Activated CD4-positive, alpha-beta memory T cell treated with anti-CD3 and anti-CD28 coated beads for 36 hours (primary cell): ENCODE data around the gene KLHL26. TPM values are rescaled to one million over a fixed set of nuclear protein-coding genes. Genes with fewer than 3 reads are reported as not detected.
A peak's percentile ranks its signal among the peaks of the same experiment; 100 is the strongest.
"Not testable (repeated sequence)": the region's sequence is repeated elsewhere in the genome, so short reads cannot be mapped to it uniquely, and the experiment has no call there.

Source experiments
- CTCF ChIA-PET: fragments of 350-600 bp; sonication (Branson Sonifier 250); formaldehyde crosslinking; loops from one replicate; lab custom pipeline; 2021; ENCODE audit warnings: antibody characterized with exemption, inconsistent platforms; lab: Charles Lee
- POLR2A ChIA-PET: fragments of 350-600 bp; sonication (Branson Sonifier 250); formaldehyde crosslinking; loops from one replicate; lab custom pipeline; 2021; ENCODE audit warnings: antibody characterized with exemption; lab: Charles Lee
- DNase-seq: peaks from one replicate; pipeline ENCODE4 v3.0.0-alpha.2; 2020
- H3K27ac Mint-ChIP-seq: one replicate; pipeline ENCODE4 v1.8.0; 2021; ENCODE audit warnings: mixed read lengths
- H3K27me3 Mint-ChIP-seq: one replicate; pipeline ENCODE4 v1.8.0; 2021; ENCODE audit warnings: mixed read lengths
- H3K36me3 Mint-ChIP-seq: one replicate; pipeline ENCODE4 v1.8.0; 2021; ENCODE audit warnings: mixed read lengths
- H3K4me1 Mint-ChIP-seq: one replicate; pipeline ENCODE4 v1.8.0; 2021; ENCODE audit warnings: low read depth, mixed read lengths
- H3K4me3 Mint-ChIP-seq: one replicate; pipeline ENCODE4 v1.8.0; 2021; ENCODE audit warnings: mild to moderate bottlenecking, mixed read lengths
- H3K9me3 Mint-ChIP-seq: one replicate; pipeline ENCODE4 v1.8.0; 2021; ENCODE audit warnings: mixed read lengths
- intact Hi-C: fragments of 100-400 bp; cut with micrococcal nuclease; formaldehyde crosslinking; loops from one replicate; pipeline ENCODE4 v1.15.1; 2023
- total RNA-seq, 2 experiments: library from RNA; stranded (reverse); gene quantifications; one replicate each; pipeline ENCODE4 v1.2.3, GENCODE V29; 2021

KLHL26 gene
- total RNA-seq, 2 experiments from 2014 or later: 10.7 to 11.0 TPM

- ChIA-PET CTCF (interaction anchor here (0.5 to 3.3 kb wide), 32 partner anchors 8 to 393 kb away, joined by 3 to 19 read pairs (median 4); partner anchors contain the start of genes COPE, CRTC1, TMEM59L and UBA52), POLR2A (no interaction called here)
- Mint-ChIP-seq H3K27ac (no peak overlapping the region), H3K9me3 (no peaks in the 10 kb centered on the region), H3K27me3 (no peaks in the 10 kb centered on the region), H3K4me3 (peak overlapping the region; percentile 48), H3K36me3 (peaks cover 5% of the 10 kb centered on the region), H3K4me1 (peaks cover 22% of the 10 kb centered on the region)
- intact Hi-C loops: loop anchor here (5.0 kb wide), 3 partner anchors 44 to 324 kb away; partner anchors contain the start of genes COPE, DDX49 and KLHL26
- DNase-seq: no peak
Measured at GRCh38 chr19:18593367-18594095, 43.3 kb upstream of the KLHL26 start.

DNA sequence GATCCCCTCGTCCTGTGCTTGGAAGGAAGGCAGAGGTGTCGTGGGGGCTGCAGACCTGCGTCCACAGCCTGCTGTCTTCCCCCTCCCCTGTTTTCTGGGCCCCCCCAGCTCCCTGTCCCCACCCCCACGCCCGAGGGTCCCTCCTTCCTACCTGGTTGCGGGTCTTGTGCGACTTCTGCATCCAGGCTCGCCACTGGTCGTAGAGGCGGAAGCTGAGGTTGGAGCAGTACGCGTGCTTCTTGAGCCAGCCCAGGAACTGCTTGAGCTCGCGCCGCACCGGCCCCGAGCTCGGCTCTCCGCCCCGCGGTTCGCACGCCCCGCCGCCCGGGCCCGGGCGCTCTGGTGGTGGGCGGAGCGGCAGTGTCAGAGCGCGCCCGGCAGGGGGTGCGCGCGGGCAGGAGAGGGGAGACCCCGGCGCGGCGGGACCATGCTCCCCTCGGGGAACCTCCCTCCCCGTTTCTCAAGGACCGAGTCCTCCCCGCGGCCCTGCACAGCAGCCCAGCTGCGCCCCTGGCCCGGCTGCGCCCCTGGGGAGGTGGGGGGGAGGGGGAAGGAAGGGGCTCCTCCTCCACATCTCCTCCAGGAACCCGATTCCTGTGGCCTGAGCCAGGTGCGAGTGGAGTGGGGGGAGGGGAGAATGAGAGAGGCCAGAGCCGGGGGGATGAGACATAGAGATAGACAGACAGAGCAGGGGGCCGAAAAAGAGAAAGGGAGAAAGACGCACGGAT is 42.6 kb upstream of the KLHL26 start:
- Mint-ChIP-seq H3K27me3 (no peaks in the 10 kb centered on the region), H3K27ac (no peak overlapping the region)
- CTCF ChIA-PET: interaction anchor here (0.5 to 3.3 kb wide), 32 partner anchors 8 to 393 kb away, joined by 3 to 19 read pairs (median 4); partner anchors contain the start of genes COPE, CRTC1, TMEM59L and UBA52

GRCh38 chr19:18594824-18595373 is 41.9 kb upstream of the KLHL26 start:
- DNase-seq: no peak
- ChIA-PET CTCF (interaction anchor here (1.0 to 3.3 kb wide), 13 partner anchors 13 to 392 kb away, joined by 3 to 19 read pairs (median 6); partner anchors contain the start of gene TMEM59L), POLR2A (no interaction called here)
- Mint-ChIP-seq H3K27ac (no peak overlapping the region), H3K4me3 (peak overlapping the region; percentile 59), H3K9me3 (no peaks in the 10 kb centered on the region), H3K36me3 (peaks cover 5% of the 10 kb centered on the region), H3K27me3 (peaks cover 3% of the 10 kb centered on the region), H3K4me1 (peaks cover 18% of the 10 kb centered on the region)
- intact Hi-C loops: loop anchor here (5.0 kb wide), 3 partner anchors 42 to 322 kb away; partner anchors contain the start of genes COPE, DDX49 and KLHL26

More for the DNA sequence above, 42.6 kb upstream of the KLHL26 start:
- DNase-seq: peak; percentile 82
- POLR2A ChIA-PET: no interaction called here
- Mint-ChIP-seq H3K4me1 (peaks cover 22% of the 10 kb centered on the region), H3K4me3 (peak overlapping the region; percentile 59), H3K9me3 (no peaks in the 10 kb centered on the region), H3K36me3 (peaks cover 5% of the 10 kb centered on the region)
- intact Hi-C loops: loop anchor here (5.0 kb wide), 3 partner anchors 43 to 323 kb away; partner anchors contain the start of genes COPE, DDX49 and KLHL26

DNA sequence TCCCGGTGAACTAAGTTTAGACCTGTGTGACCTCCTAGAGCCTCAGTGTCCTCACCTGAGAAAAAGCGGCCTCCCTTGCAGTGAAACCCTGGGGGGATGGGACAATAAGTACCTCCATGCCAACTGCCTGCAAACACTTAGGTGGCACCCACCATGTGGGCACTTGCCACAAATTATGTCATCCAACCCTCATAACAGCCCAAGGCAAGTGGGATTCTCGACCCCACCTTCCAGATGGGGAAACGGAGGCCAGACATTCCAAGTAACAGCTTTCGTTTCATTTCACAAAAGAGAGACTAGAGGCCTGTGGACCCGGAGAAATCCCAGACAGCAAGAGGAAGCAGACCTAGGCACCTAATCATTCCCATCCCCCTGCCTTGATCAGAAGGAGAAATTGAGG is 41.4 kb upstream of the KLHL26 start:
- Mint-ChIP-seq H3K27ac (no peak overlapping the region), H3K9me3 (no peaks in the 10 kb centered on the region), H3K4me3 (no peak overlapping the region), H3K27me3 (peaks cover 3% of the 10 kb centered on the region), H3K36me3 (peaks cover 5% of the 10 kb centered on the region), H3K4me1 (peaks cover 14% of the 10 kb centered on the region)
- DNase-seq: no peak
- ChIA-PET POLR2A (no interaction called here), CTCF (interaction anchor here (1.0 to 2.1 kb wide), 4 partner anchors 76 to 251 kb away, joined by 3 to 7 read pairs (median 5); no protein-coding TSS in a partner anchor)
- intact Hi-C loops: no loop called here

GRCh38 chr19:18596752-18597157 is 40.1 kb upstream of the KLHL26 start:
- CTCF ChIA-PET: no interaction called here
- intact Hi-C loops: no loop called here
- POLR2A ChIA-PET: no interaction called here
- H3K36me3 Mint-ChIP-seq: no peaks in the 10 kb centered on the region
- no peak overlapping the region for H3K4me3 Mint-ChIP-seq
- H3K27me3 Mint-ChIP-seq: peaks cover 7% of the 10 kb centered on the region
- DNase-seq: peak; percentile 38
- no peaks in the 10 kb centered on the region for H3K9me3 Mint-ChIP-seq
- H3K27ac Mint-ChIP-seq: no peak overlapping the region
- H3K4me1 Mint-ChIP-seq: peaks cover 12% of the 10 kb centered on the region

GRCh38 chr19:18597809-18598660 is 38.8 kb upstream of the KLHL26 start:
- Mint-ChIP-seq H3K27ac (no peak overlapping the region), H3K9me3 (no peaks in the 10 kb centered on the region), H3K4me1 (peaks cover 13% of the 10 kb centered on the region), H3K4me3 (no peak overlapping the region), H3K36me3 (no peaks in the 10 kb centered on the region), H3K27me3 (peaks cover 16% of the 10 kb centered on the region)
- ChIA-PET POLR2A (no interaction called here), CTCF (no interaction called here)
- DNase-seq: no peak
- intact Hi-C loops: no loop called here

DNA sequence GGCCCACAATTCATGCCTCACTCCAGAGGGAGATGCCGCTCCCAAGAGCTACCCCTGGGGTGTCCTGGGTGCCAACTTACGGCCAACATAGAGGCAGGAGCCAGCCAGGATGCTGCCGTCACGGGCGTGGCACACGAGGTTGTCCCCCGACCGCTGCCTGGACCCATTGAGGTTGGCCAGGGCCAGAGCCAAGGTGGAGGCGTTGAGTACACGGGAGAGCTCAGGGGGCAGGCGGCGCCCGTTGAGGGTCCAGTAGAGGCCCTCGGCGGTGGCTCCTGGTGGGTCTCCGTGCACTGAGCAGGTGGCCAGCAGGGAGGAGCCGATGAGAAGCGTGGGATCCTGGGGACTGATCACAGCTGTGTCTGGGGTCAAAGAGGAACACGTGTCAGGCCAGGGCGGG is 37.3 kb upstream of the KLHL26 start:
- no peak for DNase-seq
- POLR2A ChIA-PET: no interaction called here

GRCh38 chr19:18600692-18601397 is 36.0 kb upstream of the KLHL26 start:
- H3K36me3 Mint-ChIP-seq, H3K9me3 Mint-ChIP-seq, H3K4me3 Mint-ChIP-seq, H3K4me1 Mint-ChIP-seq, intact Hi-C loops, H3K27ac Mint-ChIP-seq, POLR2A ChIA-PET, DNase-seq: not testable (repeated sequence)
- CTCF ChIA-PET: interaction anchor here (1.1 kb wide), 1 partner anchor 246 kb away, joined by 3 read pairs; no protein-coding TSS in a partner anchor
- H3K27me3 Mint-ChIP-seq: peaks cover 33% of the 10 kb centered on the region

More for the DNA sequence above, 37.3 kb upstream of the KLHL26 start:
- no peak overlapping the region for H3K4me3 Mint-ChIP-seq
- H3K27ac Mint-ChIP-seq: no peak overlapping the region
- intact Hi-C loops: no loop called here
- H3K27me3 Mint-ChIP-seq: peaks cover 22% of the 10 kb centered on the region
- CTCF ChIA-PET: no interaction called here
- H3K9me3 Mint-ChIP-seq: no peaks in the 10 kb centered on the region
- peaks cover 10% of the 10 kb centered on the region for H3K4me1 Mint-ChIP-seq
- no peaks in the 10 kb centered on the region for H3K36me3 Mint-ChIP-seq

DNA sequence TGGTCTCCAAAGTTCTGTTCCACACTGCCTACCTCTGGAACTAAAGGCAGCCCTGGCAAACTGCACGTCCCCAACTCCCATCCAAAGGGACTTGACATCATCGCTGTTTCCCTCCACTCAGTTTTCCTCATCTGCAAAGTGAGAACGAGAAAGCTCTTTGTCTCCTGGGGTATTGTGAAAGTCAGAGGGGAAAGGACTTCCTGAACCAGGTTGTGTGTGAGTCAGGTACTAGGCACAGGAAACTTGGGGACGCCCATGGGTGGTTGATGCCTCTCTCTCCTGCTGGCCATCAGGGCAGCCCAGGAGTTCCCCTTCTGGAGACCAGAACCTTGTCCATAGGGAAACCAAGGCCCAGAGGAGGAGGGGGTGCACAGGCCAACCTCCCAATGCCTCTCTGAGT is 35.0 kb upstream of the KLHL26 start:
- peaks cover 7% of the 10 kb centered on the region for H3K4me1 Mint-ChIP-seq
- intact Hi-C loops: no loop called here
- no peak overlapping the region for H3K4me3 Mint-ChIP-seq
- H3K27me3 Mint-ChIP-seq: peaks cover 33% of the 10 kb centered on the region
- DNase-seq: no peak
- ChIA-PET CTCF (interaction anchor here (1.1 kb wide), 1 partner anchor 245 kb away, joined by 3 read pairs; no protein-coding TSS in a partner anchor), POLR2A (no interaction called here)
- no peaks in the 10 kb centered on the region for H3K36me3 Mint-ChIP-seq
- H3K27ac Mint-ChIP-seq: no peak overlapping the region
- no peaks in the 10 kb centered on the region for H3K9me3 Mint-ChIP-seq

DNA sequence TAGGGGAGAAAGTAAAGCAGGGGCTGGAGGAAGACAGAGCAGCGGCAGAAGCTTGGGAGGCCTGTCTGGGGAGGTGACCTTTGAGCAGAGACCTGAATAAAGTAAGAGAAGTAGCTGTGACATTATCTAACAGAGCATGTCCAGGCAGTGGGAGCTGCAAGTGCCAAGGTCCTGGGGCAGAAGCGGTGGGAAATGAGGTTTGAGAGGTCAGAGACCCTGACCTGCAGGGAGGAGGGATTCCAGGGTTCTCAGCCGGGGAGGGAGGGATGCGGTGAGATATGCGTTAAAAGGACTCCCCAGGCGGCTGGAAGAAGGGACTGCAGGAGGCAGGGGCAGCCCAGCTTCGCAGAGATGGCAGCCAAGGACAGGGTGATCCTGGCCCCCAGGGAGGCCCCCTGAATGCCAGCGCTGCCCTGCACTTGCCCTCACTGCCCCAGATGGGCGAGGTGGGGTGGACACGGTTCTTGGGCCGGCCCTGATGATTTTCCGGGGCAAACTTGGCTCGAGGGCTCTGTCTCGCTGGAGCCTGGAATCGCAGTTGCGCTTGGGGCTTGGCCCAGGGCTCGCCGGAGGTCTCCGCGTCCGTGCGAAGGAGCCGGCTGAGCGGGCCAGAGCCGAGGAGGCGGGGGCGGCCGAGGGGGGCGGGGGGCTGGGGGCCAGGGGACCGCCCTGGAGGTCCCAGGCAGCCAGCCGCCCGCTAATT is 33.4 kb upstream of the KLHL26 start:
- Mint-ChIP-seq H3K4me3 (no peak overlapping the region), H3K4me1 (peaks cover 16% of the 10 kb centered on the region), H3K9me3 (no peaks in the 10 kb centered on the region), H3K27ac (no peak overlapping the region), H3K27me3 (peaks cover 43% of the 10 kb centered on the region), H3K36me3 (no peaks in the 10 kb centered on the region)
- intact Hi-C loops: no loop called here
- POLR2A ChIA-PET: no interaction called here
- CTCF ChIA-PET: interaction anchor here (1.0 to 1.3 kb wide), 3 partner anchors 10 to 45 kb away, joined by 3 to 6 read pairs (median 4); no protein-coding TSS in a partner anchor
- peak; percentile 32 for DNase-seq
